ENCODE data around the gene PLXNA2.

PLXNA2 gene

DNA sequence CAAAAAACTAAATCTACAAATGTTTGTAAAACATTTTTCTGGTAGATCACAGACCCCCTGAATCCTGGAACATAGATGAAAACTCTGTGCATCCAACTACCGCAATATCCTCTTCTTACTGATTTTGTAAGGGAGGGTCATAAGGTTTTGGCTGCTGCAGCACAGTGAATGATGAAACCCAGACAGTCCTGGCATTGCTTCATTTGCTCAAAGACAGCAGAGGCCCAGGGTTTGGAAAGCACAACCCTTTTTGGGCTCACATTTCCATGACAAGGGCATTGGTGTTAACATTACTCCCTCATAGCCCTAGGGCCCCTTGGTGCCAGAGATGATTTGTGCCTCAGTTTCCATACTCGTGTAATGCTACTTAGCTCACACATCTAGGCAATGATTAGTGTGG lies 51.2 kb downstream of the PLXNA2 start:
- CTCF ChIA-PET = no interaction called here
- no peak for DNase-seq (ENCODE audit: low spot score)
- POLR2A ChIA-PET (ENCODE audit: low non-redundant PET) = no interaction called here

DNA sequence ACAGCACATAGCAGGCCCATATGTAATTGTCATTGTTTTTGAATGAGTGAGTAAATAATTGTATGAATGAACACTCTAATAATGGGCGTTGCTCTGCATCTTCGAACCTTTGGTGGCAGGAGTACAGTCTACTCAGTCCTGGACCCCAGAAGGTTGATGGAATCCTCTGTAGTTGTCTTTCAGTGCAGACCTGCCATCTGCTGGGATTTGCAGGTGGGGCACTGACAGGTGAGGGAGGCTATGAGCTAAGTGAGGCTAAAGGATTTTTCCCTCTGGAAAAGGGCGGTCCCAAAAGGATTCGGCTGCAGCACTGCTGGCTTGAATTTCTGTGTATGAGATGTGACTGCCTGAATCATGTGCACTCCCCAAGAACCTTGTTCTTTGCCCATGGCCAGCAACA lies 53.4 kb downstream of the PLXNA2 start:
- TF ChIP-seq, protein P1, sequence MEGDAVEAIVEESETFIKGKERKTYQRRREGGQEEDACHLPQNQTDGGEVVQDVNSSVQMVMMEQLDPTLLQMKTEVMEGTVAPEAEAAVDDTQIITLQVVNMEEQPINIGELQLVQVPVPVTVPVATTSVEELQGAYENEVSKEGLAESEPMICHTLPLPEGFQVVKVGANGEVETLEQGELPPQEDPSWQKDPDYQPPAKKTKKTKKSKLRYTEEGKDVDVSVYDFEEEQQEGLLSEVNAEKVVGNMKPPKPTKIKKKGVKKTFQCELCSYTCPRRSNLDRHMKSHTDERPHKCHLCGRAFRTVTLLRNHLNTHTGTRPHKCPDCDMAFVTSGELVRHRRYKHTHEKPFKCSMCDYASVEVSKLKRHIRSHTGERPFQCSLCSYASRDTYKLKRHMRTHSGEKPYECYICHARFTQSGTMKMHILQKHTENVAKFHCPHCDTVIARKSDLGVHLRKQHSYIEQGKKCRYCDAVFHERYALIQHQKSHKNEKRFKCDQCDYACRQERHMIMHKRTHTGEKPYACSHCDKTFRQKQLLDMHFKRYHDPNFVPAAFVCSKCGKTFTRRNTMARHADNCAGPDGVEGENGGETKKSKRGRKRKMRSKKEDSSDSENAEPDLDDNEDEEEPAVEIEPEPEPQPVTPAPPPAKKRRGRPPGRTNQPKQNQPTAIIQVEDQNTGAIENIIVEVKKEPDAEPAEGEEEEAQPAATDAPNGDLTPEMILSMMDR (conservative IDR thresholded peaks at IDR 0.05; ENCODE audit: low read depth) = no peak
- ChIA-PET CTCF (no interaction called here), POLR2A (ENCODE audit: low non-redundant PET) (no interaction called here)
- no peak for DNase-seq (ENCODE audit: low spot score)
- H3K27ac ChIP-seq = no peak overlapping the region

More for the DNA sequence above, 51.2 kb downstream of the PLXNA2 start:
- TF ChIP-seq, protein P1 (conservative IDR thresholded peaks at IDR 0.05; ENCODE audit: low read depth) = no peak
- H3K27ac ChIP-seq = no peak overlapping the region

DNA sequence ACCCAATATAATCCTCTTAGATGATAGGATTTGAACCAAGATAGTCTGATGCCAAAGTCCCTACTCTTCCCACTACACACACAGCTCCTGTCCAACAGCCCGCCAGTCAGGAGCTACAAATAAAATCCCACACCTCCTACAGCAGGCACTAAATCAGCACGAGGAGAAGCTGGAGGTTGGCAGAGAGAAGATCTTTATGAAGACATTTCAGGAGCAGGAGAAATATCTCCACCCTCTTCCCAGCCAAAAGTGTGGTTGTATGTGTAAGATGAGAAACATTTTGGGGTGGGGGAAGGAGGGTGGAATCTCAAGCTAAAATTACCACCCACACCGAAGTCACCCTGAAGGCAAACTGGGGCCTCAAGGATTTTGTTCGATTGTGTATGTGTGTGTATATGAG lies 54.5 kb downstream of the PLXNA2 start:
- no peak overlapping the region for H3K27ac ChIP-seq
- no peak for DNase-seq (ENCODE audit: low spot score)
- ChIA-PET POLR2A (ENCODE audit: low non-redundant PET) (interaction anchor here (0.6 kb wide), 1 partner anchor 12 kb away, joined by 9 read pairs; no protein-coding TSS in a partner anchor), CTCF (interaction anchor here (0.6 to 0.8 kb wide), 2 partner anchors 50 to 1323 kb away, joined by 3 read pairs; no protein-coding TSS in a partner anchor)
- TF ChIP-seq, protein P1 (conservative IDR thresholded peaks at IDR 0.05; ENCODE audit: low read depth) = no peak

DNA sequence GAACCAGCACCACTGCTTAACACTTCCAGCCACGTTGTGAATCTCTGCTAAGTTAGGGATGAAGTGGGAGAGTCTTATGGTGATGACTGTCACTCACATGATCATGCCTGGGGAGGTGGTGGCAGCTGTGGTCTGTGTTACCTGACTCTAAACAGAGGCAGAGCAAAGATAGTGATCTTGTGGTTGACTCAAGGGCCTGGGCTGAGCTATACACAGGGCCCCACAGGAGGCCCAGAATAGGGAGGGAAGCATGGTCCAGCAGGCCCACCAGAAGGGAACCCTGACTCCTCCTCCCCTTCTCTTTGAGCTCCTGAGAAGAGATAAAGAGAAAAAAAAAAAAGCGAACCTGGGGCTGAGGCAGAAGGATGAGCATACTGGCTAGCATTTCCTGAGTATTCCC lies 55.0 kb downstream of the PLXNA2 start:
- TF ChIP-seq, protein P1 (conservative IDR thresholded peaks at IDR 0.05; ENCODE audit: low read depth) = no peak
- H3K27ac ChIP-seq = no peak overlapping the region
- DNase-seq (ENCODE audit: low spot score) = no peak
- ChIA-PET CTCF (interaction anchor here (0.8 kb wide), 1 partner anchor 50 kb away, joined by 3 read pairs; no protein-coding TSS in a partner anchor), POLR2A (ENCODE audit: low non-redundant PET) (interaction anchor here (0.6 kb wide), 1 partner anchor 13 kb away, joined by 9 read pairs; no protein-coding TSS in a partner anchor)

DNA sequence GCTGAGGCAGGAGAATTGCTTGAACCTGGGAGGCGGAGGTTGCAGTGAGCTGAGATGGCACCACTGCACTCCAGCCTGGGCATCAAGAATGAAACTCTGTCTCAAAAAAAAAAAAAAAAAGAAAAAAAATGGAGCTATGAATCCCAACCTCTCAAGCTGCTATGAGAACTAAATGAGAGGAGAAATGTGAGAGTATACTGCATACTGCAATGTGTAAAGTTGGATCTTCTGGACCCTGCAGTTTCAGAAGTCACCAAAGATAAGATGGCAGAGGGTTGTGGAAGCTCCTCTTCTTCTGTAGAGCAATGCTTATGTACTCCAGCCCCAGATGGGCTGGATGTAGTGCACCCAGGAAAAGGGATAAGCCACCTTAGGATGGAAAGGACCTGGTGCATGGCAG lies 55.6 kb downstream of the PLXNA2 start:
- CTCF ChIA-PET = interaction anchor here (0.6 kb wide), 1 partner anchor 51 kb away, joined by 3 read pairs; no protein-coding TSS in a partner anchor
- TF ChIP-seq, protein P1 (conservative IDR thresholded peaks at IDR 0.05; ENCODE audit: low read depth) = no peak
- H3K27ac ChIP-seq = no peak overlapping the region
- POLR2A ChIA-PET (ENCODE audit: low non-redundant PET) = no interaction called here
- no peak for DNase-seq (ENCODE audit: low spot score)

DNA sequence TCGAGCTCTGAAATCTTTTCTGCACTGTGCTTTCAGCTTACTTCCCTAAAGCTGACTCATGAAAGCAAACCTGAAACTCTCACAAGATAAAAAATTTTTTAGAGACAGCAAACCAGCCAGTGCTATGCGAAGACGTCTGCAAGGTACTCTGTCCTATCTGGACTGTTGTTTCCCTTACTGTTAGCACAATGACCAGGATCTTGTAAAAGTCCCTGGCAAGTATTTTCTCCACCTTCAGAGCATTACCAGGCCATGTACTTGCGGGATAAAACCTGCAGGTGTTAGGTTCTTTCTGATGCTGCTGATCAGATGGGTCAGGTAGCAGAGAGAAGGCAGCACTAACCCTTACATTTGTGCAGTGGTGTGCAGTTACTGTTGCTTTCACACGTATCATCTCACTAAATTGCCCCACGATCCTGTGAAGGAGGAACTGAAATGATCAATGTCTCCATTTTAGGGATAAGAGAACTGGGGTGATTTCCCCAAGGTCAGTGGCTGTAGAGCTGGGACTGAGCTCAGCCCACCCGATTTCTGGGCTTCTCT lies 56.6 kb downstream of the PLXNA2 start:
- POLR2A ChIA-PET (ENCODE audit: low non-redundant PET) = no interaction called here
- no peak overlapping the region for H3K27ac ChIP-seq
- CTCF ChIA-PET = no interaction called here
- DNase-seq (ENCODE audit: low spot score) = no peak
- TF ChIP-seq, protein P1 (conservative IDR thresholded peaks at IDR 0.05; ENCODE audit: low read depth) = no peak

Measured in RWPE1 (cell line).